Lower leg skin (tissue), 3 donors: ENCODE data around the gene CAMTA1.

Experiments used
- POLR2A ChIP-seq, 2 donors: fragments of 450-650 bp; IDR thresholded peaks; one replicate each; pipeline ENCODE4 v1.6.1; 2016 to 2017; ENCODE audit warnings: antibody characterized with exemption in 2 of 2, mild to moderate bottlenecking in 1 of 2, moderate library complexity in 1 of 2
- TF ChIP-seq, protein P1 (sequence below), 3 donors: fragments of 450-650 bp; IDR thresholded peaks; one replicate each; pipeline ENCODE4 v1.5.1; 2016; ENCODE audit warnings: antibody characterized with exemption in 3 of 3, mild to moderate bottlenecking in 3 of 3, moderate library complexity in 2 of 3

DNA sequence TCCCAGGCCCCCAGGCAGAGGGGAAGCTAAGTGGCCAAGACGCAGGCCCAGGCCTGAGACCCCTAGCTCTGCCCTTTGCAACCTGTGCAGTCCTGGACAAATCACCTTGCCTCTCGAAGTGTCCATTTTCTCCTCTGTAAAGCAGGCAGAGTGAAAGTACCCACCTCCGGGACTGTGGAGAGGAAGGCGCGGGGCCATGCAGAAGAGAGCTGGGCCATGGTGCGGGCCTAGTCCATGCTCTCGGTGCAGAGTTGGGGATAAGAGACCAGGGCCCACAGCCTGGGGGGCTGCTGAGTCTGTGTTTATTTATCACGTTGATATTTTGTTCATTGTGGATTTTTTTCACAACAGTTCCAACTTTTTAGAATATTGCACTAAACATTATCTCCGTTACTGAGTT is 825.7 kb downstream of the CAMTA1 start:
- TF ChIP-seq, protein P1, sequence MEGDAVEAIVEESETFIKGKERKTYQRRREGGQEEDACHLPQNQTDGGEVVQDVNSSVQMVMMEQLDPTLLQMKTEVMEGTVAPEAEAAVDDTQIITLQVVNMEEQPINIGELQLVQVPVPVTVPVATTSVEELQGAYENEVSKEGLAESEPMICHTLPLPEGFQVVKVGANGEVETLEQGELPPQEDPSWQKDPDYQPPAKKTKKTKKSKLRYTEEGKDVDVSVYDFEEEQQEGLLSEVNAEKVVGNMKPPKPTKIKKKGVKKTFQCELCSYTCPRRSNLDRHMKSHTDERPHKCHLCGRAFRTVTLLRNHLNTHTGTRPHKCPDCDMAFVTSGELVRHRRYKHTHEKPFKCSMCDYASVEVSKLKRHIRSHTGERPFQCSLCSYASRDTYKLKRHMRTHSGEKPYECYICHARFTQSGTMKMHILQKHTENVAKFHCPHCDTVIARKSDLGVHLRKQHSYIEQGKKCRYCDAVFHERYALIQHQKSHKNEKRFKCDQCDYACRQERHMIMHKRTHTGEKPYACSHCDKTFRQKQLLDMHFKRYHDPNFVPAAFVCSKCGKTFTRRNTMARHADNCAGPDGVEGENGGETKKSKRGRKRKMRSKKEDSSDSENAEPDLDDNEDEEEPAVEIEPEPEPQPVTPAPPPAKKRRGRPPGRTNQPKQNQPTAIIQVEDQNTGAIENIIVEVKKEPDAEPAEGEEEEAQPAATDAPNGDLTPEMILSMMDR (IDR thresholded peaks at IDR 0.05), result no peak
- TF ChIP-seq POLR2A (IDR thresholded peaks at IDR 0.05), result no peak
